Bronchial epithelial cell (primary cell): ENCODE results near the gene MC3R. TPM values are rescaled to one million over a fixed set of nuclear protein-coding genes. Genes with fewer than 3 reads are reported as not detected.

Experiments
- DNase-seq: peaks from one replicate; pipeline ENCODE4 v3.0.0-alpha.2; 2010; ENCODE audit warnings: low read depth
- FAIRE-seq: peaks from 2 replicates; lab custom pipeline; 2011; peaks lifted over from hg19 to GRCh38; lab: Jason Lieb, UNC
- H3K27me3 ChIP-seq: 2 replicates; pipeline ENCODE4 v1.5.1; 2011; ENCODE audit warnings: low read length; ENCODE audit not compliant: control insufficient read depth, insufficient read depth
- H3K36me3 ChIP-seq: 2 replicates; pipeline ENCODE4 v1.5.1; 2011; ENCODE audit warnings: low read length; ENCODE audit not compliant: control insufficient read depth, insufficient read depth
- H3K4me3 ChIP-seq: 2 replicates; pipeline ENCODE4 v1.5.1; 2011; ENCODE audit warnings: mild to moderate bottlenecking, low read depth, low read length, control low read depth
- CTCF ChIP-seq: IDR thresholded peaks from 2 replicates; pipeline ENCODE4 v1.5.1; 2011; ENCODE audit warnings: mild to moderate bottlenecking, moderate library complexity, low read length, control low read depth, inconsistent platforms; ENCODE audit not compliant: insufficient read depth, severe bottlenecking
- total RNA-seq: library from RNA; depleted of rRNA; stranded (reverse); fragments of >200 nt; gene quantifications from 2 replicates; pipeline ENCODE4 v1.2.1, GENCODE V29; 2014

Gene MC3R
- total RNA-seq, 1 donor from 2014 or later: not detected

- DNase-seq: no peak
- Histone ChIP-seq H3K4me3 (no peak overlapping the region), H3K27me3 (no peaks in the 10 kb centered on the region), H3K36me3 (no peaks in the 10 kb centered on the region)
- FAIRE-seq: no peak
- no peak for TF ChIP-seq CTCF
These were observed 40.9 kb upstream of the MC3R start for GRCh38 chr20:56207656-56208055.

- TF ChIP-seq CTCF: no peak
- no peaks in the 10 kb centered on the region for H3K27me3 ChIP-seq
- H3K36me3 ChIP-seq: no peaks in the 10 kb centered on the region
- no peak overlapping the region for H3K4me3 ChIP-seq
- no peak for FAIRE-seq
- DNase-seq: no peak
These were observed 40.4 kb upstream of the MC3R start for GRCh38 chr20:56208121-56208520.

- no peak overlapping the region for H3K4me3 ChIP-seq
- H3K27me3 ChIP-seq: no peaks in the 10 kb centered on the region
- DNase-seq (no peak), FAIRE-seq (no peak)
- no peaks in the 10 kb centered on the region for H3K36me3 ChIP-seq
- TF ChIP-seq CTCF: no peak
These were observed 37.5 kb upstream of the MC3R start for GRCh38 chr20:56211051-56211450.

- TF ChIP-seq CTCF: no peak
- Histone ChIP-seq H3K27me3 (no peaks in the 10 kb centered on the region), H3K36me3 (no peaks in the 10 kb centered on the region), H3K4me3 (no peak overlapping the region)
- FAIRE-seq (no peak), DNase-seq (no peak)
These were observed 36.4 kb upstream of the MC3R start for GRCh38 chr20:56212091-56212490.

- no peak for FAIRE-seq
- Histone ChIP-seq H3K27me3 (no peaks in the 10 kb centered on the region), H3K4me3 (no peak overlapping the region), H3K36me3 (no peaks in the 10 kb centered on the region)
- TF ChIP-seq CTCF: no peak
- no peak for DNase-seq
These were observed 35.2 kb upstream of the MC3R start for GRCh38 chr20:56213321-56213720.

GRCh38 chr20:56215115-56215514, 33.4 kb upstream of the MC3R start:
- TF ChIP-seq CTCF: no peak
- FAIRE-seq (no peak), DNase-seq (no peak)
- Histone ChIP-seq H3K36me3 (no peaks in the 10 kb centered on the region), H3K4me3 (no peak overlapping the region), H3K27me3 (no peaks in the 10 kb centered on the region)
